HG03469 (cell line): ENCODE data around the gene LCE3D.
"Not testable (repeated sequence)": the region's sequence is repeated elsewhere in the genome, so short reads cannot be mapped to it uniquely, and the experiment has no call there.

Experiments
- ATAC-seq: cut with Tn5 transposase; IDR thresholded peaks from one replicate; pipeline ENCODE4 v1.9.1; 2021; ENCODE audit warnings: mild to moderate bottlenecking, moderate library complexity, moderate number of reproducible peaks; ENCODE audit not compliant: unreplicated experiment

Gene LCE3D

GRCh38 chr1:152580433-152580832, at the start of gene LCE3D:
LCE3D (minus strand) TSS chr1:152580516; CDS start chr1:152579936, 580 bp downstream.
- no peak for ATAC-seq

GRCh38 chr1:152626744-152627143, 46.4 kb upstream of the LCE3D start:
- ATAC-seq, result no peak

GRCh38 chr1:152623203-152623844, 43.0 kb upstream of the LCE3D start:
- no peak for ATAC-seq

- ATAC-seq, result no peak
Measured at GRCh38 chr1:152622803-152623202, 42.5 kb upstream of the LCE3D start, which contains the start of gene LCE3A. LCE3A (minus strand) TSS chr1:152623103; CDS start chr1:152623103, 0 bp downstream.

- no peak for ATAC-seq
Measured at GRCh38 chr1:152621993-152622392, 41.7 kb upstream of the LCE3D start.

GRCh38 chr1:152613511-152613910, 33.2 kb upstream of the LCE3D start, which contains the start of gene LCE3B:
LCE3B (plus strand) TSS chr1:152613811; CDS start chr1:152613811, 0 bp downstream.
- no peak for ATAC-seq

GRCh38 chr1:152599934-152600333, 19.6 kb upstream of the LCE3D start, which contains the start of gene LCE3C:
LCE3C (plus strand) TSS chr1:152600234; CDS start chr1:152600732, 498 bp downstream.
- ATAC-seq, result no peak

- no peak for ATAC-seq
Measured at GRCh38 chr1:152596986-152597385, 16.7 kb upstream of the LCE3D start.

GRCh38 chr1:152585586-152585985, 5.3 kb upstream of the LCE3D start:
- no peak for ATAC-seq

- no peak for ATAC-seq
Measured at GRCh38 chr1:152582647-152583046, 2.3 kb upstream of the LCE3D start.

- not testable (repeated sequence) for ATAC-seq
Measured at GRCh38 chr1:152579526-152579925, 790 bp downstream of the LCE3D start.

- no peak for ATAC-seq
Measured at GRCh38 chr1:152577168-152577567, 3.1 kb downstream of the LCE3D start.

- ATAC-seq, result no peak
Measured at GRCh38 chr1:152566681-152567080, 13.6 kb downstream of the LCE3D start, which contains the start of gene LCE3E. LCE3E (minus strand) TSS chr1:152566780; CDS start chr1:152566208, 572 bp downstream.

- ATAC-seq, result no peak
Measured at GRCh38 chr1:152565535-152566215, 14.6 kb downstream of the LCE3D start.

- ATAC-seq, result no peak
Measured at GRCh38 chr1:152565115-152565514, 15.2 kb downstream of the LCE3D start.

GRCh38 chr1:152548358-152548757, 32.0 kb downstream of the LCE3D start:
- ATAC-seq, result not testable (repeated sequence)

GRCh38 chr1:152546704-152547103, 33.6 kb downstream of the LCE3D start:
- no peak for ATAC-seq

GRCh38 chr1:152543820-152544219, 36.5 kb downstream of the LCE3D start:
- no peak for ATAC-seq

GRCh38 chr1:152539901-152540300, 40.4 kb downstream of the LCE3D start:
- ATAC-seq, result no peak

- ATAC-seq, result no peak
Measured at GRCh38 chr1:152537496-152537895, 42.8 kb downstream of the LCE3D start.

- no peak for ATAC-seq
Measured at GRCh38 chr1:152535774-152536173, 44.5 kb downstream of the LCE3D start.

- ATAC-seq, result no peak
Measured at GRCh38 chr1:152533327-152533938, 46.9 kb downstream of the LCE3D start.
